HEK293T (cell line): ENCODE measurements around the gene NFYA.

Experiments
- CTBP1 ChIP-seq: fragments of 450-650 bp; IDR thresholded peaks from 2 replicates; pipeline ENCODE4 v1.6.1; 2016; ENCODE audit warnings: borderline replicate concordance
- ELF4 ChIP-seq: fragments of 450-650 bp; IDR thresholded peaks from 2 replicates; pipeline ENCODE4 v1.6.1; 2017; ENCODE audit warnings: antibody characterized with exemption
- FOXA1 ChIP-seq: fragments of 450-650 bp; IDR thresholded peaks from 2 replicates; pipeline ENCODE4 v1.6.1; 2016; ENCODE audit warnings: mild to moderate bottlenecking
- PKNOX1 ChIP-seq: fragments of 450-650 bp; IDR thresholded peaks from 2 replicates; pipeline ENCODE4 v1.6.1; 2016
- SP1 ChIP-seq: fragments of 450-650 bp; IDR thresholded peaks from 2 replicates; pipeline ENCODE4 v1.6.1; 2017

- TF ChIP-seq PKNOX1 (no peak), SP1 (no peak), CTBP1 (no peak), FOXA1 (no peak), ELF4 (no peak)
Observed at GRCh38 chr6:41064841-41065240, 7.9 kb upstream of the NFYA start.
